ENCODE measurements around the gene GUCA2B. TPM values are rescaled to one million over a fixed set of nuclear protein-coding genes. Genes with fewer than 3 reads are reported as not detected.
A peak's percentile ranks its signal among the peaks of the same experiment; 100 is the strongest.

Gene GUCA2B
- total and polyA plus RNA-seq, 8 donors: 2.2 to 13.1 (median 4.8) TPM; not detected in 4

- no peaks in the 10 kb centered on the region for H3K9me3 ChIP-seq
- no peaks in the 10 kb centered on the region for H3K36me3 ChIP-seq
- 94 to 98% (median 97%) methylated on average over 3 of the region's 3 CpGs for WGBS, 5 donors
- TF ChIP-seq POLR2A (IDR thresholded peaks at IDR 0.05): no peak
- TF ChIP-seq, protein P1, sequence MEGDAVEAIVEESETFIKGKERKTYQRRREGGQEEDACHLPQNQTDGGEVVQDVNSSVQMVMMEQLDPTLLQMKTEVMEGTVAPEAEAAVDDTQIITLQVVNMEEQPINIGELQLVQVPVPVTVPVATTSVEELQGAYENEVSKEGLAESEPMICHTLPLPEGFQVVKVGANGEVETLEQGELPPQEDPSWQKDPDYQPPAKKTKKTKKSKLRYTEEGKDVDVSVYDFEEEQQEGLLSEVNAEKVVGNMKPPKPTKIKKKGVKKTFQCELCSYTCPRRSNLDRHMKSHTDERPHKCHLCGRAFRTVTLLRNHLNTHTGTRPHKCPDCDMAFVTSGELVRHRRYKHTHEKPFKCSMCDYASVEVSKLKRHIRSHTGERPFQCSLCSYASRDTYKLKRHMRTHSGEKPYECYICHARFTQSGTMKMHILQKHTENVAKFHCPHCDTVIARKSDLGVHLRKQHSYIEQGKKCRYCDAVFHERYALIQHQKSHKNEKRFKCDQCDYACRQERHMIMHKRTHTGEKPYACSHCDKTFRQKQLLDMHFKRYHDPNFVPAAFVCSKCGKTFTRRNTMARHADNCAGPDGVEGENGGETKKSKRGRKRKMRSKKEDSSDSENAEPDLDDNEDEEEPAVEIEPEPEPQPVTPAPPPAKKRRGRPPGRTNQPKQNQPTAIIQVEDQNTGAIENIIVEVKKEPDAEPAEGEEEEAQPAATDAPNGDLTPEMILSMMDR (IDR thresholded peaks at IDR 0.05): no peak
- H3K4me3 ChIP-seq: no peak overlapping the region
- no peak for DNase-seq
- H3K4me1 ChIP-seq: peaks cover 18 to 38% (median 27%) of the 10 kb centered on the region in 4 donors
- no peak overlapping the region for H3K27ac ChIP-seq
- H3K27me3 ChIP-seq: peaks cover 0 to 12% (median 0%) of the 10 kb centered on the region in 3 donors
- intact Hi-C loops (cut with DNase I; ENCODE audit: low total_unique reads): no loop called here
These were observed 15.6 kb downstream of the GUCA2B start for GRCh38 chr1:42168763-42169162.

- Histone ChIP-seq H3K9me3 (no peaks in the 10 kb centered on the region), H3K4me3 (no peak overlapping the region), H3K36me3 (no peaks in the 10 kb centered on the region), H3K4me1 (peaks cover 15 to 32% (median 22%) of the 10 kb centered on the region in 4 donors), H3K27ac (no peak overlapping the region), H3K27me3 (no peaks in the 10 kb centered on the region)
- DNase-seq: peak in 1 of 2 donors; percentile 47
- intact Hi-C loops (cut with DNase I; ENCODE audit: low total_unique reads): no loop called here
- no peak for TF ChIP-seq POLR2A (IDR thresholded peaks at IDR 0.05)
- TF ChIP-seq EP300 (IDR thresholded peaks at IDR 0.05): no peak
- no peak for TF ChIP-seq POLR2AphosphoS5 (IDR thresholded peaks at IDR 0.05)
- TF ChIP-seq, protein P1 (IDR thresholded peaks at IDR 0.05): no peak
- 53 to 64% (median 61%) methylated on average over 15 to 17 of the region's 17 CpGs for WGBS, 5 donors
These were observed 17.8 kb downstream of the GUCA2B start for GRCh38 chr1:42170779-42171621.

DNA sequence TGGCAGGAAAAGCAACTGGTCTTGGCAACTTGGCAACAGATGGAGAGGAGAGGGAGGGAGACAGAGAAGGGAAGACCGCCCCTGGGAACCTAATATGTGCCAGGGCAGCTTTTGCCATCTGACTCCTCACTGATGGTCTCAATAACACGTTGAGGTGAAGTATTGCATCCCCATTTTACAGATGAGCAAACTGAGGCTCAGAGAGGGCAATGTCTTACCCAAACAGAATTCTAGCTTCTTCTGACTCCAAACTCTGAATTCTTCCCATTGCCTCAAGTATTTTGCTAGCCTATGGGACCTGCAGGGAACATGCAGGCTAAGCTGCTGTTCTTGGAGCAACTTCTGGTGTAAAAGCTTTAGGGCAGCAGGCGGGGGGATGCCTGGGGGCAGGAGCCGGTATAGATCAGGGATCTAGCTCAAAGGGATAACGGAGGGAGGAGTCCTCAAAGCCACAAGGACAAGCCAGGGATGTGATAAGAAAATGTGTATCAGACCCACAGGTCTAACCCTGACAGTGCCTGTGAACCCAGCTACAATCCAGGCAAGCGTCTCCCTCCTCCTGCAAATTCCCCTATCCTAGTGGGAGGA, 18.6 kb downstream of the GUCA2B start:
- peaks cover 13 to 28% (median 21%) of the 10 kb centered on the region in 4 donors for H3K4me1 ChIP-seq
- intact Hi-C loops (cut with DNase I; ENCODE audit: low total_unique reads): no loop called here
- no peak overlapping the region for H3K4me3 ChIP-seq
- H3K27ac ChIP-seq: no peak overlapping the region
- no peaks in the 10 kb centered on the region for H3K36me3 ChIP-seq
- 68 to 71% (median 69%) methylated on average over 6 of the region's 6 CpGs for WGBS, 5 donors
- no peak for TF ChIP-seq POLR2AphosphoS5 (IDR thresholded peaks at IDR 0.05)
- no peak for TF ChIP-seq POLR2A (IDR thresholded peaks at IDR 0.05)
- TF ChIP-seq EP300 (IDR thresholded peaks at IDR 0.05): no peak
- TF ChIP-seq, protein P1 (IDR thresholded peaks at IDR 0.05): no peak
- no peaks in the 10 kb centered on the region for H3K27me3 ChIP-seq
- DNase-seq: no peak
- H3K9me3 ChIP-seq: no peaks in the 10 kb centered on the region

DNA sequence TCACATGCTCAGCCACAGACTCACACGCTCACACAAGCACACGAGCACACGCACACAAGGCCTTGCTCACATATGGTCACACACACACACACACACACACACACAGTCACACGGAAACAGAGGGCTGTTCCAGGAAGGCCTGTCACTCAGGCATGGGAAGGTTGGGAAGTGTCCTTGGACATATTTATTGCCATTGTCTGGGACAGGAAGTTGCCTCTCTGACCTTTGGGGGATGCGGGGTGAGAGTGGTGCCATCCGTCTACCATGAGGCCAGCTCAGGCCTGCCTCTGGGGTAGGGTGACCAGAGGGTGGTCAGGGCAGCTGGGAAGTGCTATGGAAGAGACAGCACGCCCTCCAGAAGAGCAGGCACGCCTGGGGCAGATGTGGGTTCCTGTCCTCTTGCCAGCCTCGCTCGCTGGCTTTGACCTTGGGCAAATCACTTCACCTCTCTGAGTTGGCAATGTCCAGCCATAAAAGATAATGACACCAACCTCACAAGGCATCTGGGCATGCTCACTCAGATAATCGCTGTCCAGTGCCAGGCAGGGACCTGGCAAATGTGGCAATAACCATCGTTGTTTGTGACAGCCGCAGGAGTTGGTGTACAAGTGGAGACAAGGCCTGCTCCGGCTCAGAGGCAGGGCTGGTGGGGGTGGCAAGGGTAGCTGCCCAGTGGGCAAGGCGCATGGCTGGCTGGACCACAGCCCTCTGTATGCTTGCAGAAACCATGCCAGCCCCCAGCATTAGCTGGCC, 19.3 kb downstream of the GUCA2B start:
- Histone ChIP-seq H3K27me3 (no peaks in the 10 kb centered on the region), H3K27ac (peak overlapping the region in 4 of 5 donors; percentile 25 to 61 (median 44)), H3K4me1 (peaks cover 19 to 35% (median 26%) of the 10 kb centered on the region in 4 donors), H3K36me3 (no peaks in the 10 kb centered on the region), H3K9me3 (no peaks in the 10 kb centered on the region), H3K4me3 (no peak overlapping the region)
- TF ChIP-seq POLR2A (IDR thresholded peaks at IDR 0.05) (no peak), EP300 (IDR thresholded peaks at IDR 0.05) (no peak), POLR2AphosphoS5 (IDR thresholded peaks at IDR 0.05) (peak in 1 of 3 donors; percentile 19)
- TF ChIP-seq, protein P1 (IDR thresholded peaks at IDR 0.05): no peak
- whole genome bisulfite sequencing, 5 donors: 46 to 63% (median 58%) methylated on average over 9 to 15 of the region's 15 CpGs
- intact Hi-C loops (cut with DNase I; ENCODE audit: low total_unique reads): no loop called here
- peak in 1 of 2 donors; percentile 50 for DNase-seq

Data from stomach (tissue), 9 donors.